Measurements from ENCODE around the gene PDZD11.

- TF ChIP-seq EZH2 (IDR thresholded peaks at IDR 0.05) (no peak), POLR2AphosphoS5 (IDR thresholded peaks at IDR 0.05; ENCODE audit: borderline replicate concordance, low read depth, low read length) (no peak)
Measured at GRCh38 chrX:70240751-70241150, 49.0 kb downstream of the PDZD11 start.
